Stomach (tissue), 4 donors: ENCODE results near the gene WWC2.

Experiments used
- POLR2A ChIP-seq, 4 donors: fragments of 450-650 bp; IDR thresholded peaks; one replicate each; pipeline ENCODE4 v1.6.1; 2016; ENCODE audit warnings: antibody characterized with exemption in 4 of 4, control low read depth in 2 of 4, mild to moderate bottlenecking in 1 of 4, moderate library complexity in 1 of 4
- POLR2AphosphoS5 ChIP-seq, 3 donors: sonication (generic); formaldehyde crosslinking; IDR thresholded peaks; one replicate each; pipeline ENCODE4 v1.6.1; 2016; ENCODE audit warnings: antibody characterized with exemption in 3 of 3
- TF ChIP-seq, protein P1 (sequence below), 7 experiments: fragments of 450-650 bp in 4 of 7; fragments of 200-600 bp in 3 of 7; sonication (generic) in 3 of 7; IDR thresholded peaks; one replicate each; pipeline ENCODE4 v1.5.1; 2016 to 2019; ENCODE audit warnings: antibody characterized with exemption in 7 of 7, control low read depth in 2 of 7, mild to moderate bottlenecking in 1 of 7

DNA sequence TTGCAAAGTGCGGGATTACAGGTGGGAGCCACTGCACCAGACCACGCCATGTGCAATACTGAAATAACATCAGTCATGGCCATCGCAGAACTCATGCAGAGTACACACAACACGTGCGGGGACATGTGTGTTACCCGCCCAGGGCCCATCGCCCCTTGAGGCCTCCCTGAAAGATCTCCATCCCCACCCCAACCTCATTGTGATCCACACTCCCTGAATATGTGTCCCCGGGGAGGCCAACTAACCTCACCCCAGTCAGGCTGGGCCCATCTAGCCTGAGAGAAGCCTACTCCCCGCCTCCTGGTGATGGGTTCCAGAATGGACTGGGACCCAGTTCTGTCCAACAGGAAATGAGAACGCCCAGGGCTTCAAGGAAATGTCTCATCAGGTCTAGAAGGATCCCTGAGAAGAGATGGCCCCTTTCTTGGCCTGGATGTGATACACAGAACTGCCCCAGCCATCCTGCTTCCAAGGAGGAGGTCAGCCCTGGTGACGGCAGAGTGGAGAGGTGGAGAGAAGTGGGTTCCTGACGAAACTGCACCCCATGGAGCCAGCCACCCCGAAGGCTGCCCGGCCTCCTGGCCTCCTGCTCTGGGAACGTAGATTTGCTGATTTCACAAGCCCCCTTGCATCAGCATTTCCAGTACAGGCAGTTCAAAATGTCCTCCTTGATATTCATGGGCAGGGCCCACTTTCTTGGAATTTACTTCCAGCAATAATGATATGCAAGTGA, 245.6 kb downstream of the WWC2 start:
- TF ChIP-seq POLR2AphosphoS5 (IDR thresholded peaks at IDR 0.05) = no peak
- TF ChIP-seq POLR2A (IDR thresholded peaks at IDR 0.05) = no peak
- TF ChIP-seq, protein P1, sequence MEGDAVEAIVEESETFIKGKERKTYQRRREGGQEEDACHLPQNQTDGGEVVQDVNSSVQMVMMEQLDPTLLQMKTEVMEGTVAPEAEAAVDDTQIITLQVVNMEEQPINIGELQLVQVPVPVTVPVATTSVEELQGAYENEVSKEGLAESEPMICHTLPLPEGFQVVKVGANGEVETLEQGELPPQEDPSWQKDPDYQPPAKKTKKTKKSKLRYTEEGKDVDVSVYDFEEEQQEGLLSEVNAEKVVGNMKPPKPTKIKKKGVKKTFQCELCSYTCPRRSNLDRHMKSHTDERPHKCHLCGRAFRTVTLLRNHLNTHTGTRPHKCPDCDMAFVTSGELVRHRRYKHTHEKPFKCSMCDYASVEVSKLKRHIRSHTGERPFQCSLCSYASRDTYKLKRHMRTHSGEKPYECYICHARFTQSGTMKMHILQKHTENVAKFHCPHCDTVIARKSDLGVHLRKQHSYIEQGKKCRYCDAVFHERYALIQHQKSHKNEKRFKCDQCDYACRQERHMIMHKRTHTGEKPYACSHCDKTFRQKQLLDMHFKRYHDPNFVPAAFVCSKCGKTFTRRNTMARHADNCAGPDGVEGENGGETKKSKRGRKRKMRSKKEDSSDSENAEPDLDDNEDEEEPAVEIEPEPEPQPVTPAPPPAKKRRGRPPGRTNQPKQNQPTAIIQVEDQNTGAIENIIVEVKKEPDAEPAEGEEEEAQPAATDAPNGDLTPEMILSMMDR (IDR thresholded peaks at IDR 0.05) = no peak
